PC-3 (cell line): ENCODE measurements around the gene TNS3. TPM values are rescaled to one million over a fixed set of nuclear protein-coding genes. Genes with fewer than 3 reads are reported as not detected.

Experiments
- ATAC-seq: fragments of 200-7000 bp; cut with Tn5 transposase; 2 replicates; pipeline ENCODE4 v1.9.1; 2020; ENCODE audit warnings: mild to moderate bottlenecking, moderate library complexity
- BruUV-seq: library from RNA; stranded (reverse); fragments of 400-500 nt; replicated peaks from 2 replicates; lab custom pipeline; 2021; lab: Mats Ljungman, UMichigan
- CTCF ChIA-PET: fragments of 300-600 bp; sonication (Branson Sonifier 250); formaldehyde crosslinking; loops from one replicate; lab custom pipeline; 2022; ENCODE audit warnings: antibody characterized with exemption; lab: Charles Lee
- POLR2A ChIA-PET: fragments of 300-600 bp; sonication (Branson Sonifier 250); formaldehyde crosslinking; loops from one replicate; lab custom pipeline; 2022; ENCODE audit warnings: antibody characterized with exemption; ENCODE audit not compliant: unreplicated experiment; lab: Charles Lee
- DNase-seq: peaks from one replicate; pipeline ENCODE4 v3.0.0-alpha.2; 2015
- H2AFZ ChIP-seq: fragments of 300-600 bp; sonication (generic); 2 replicates; pipeline ENCODE4 v1.6.0; 2016; ENCODE audit warnings: antibody characterized with exemption, low read length
- H3F3A ChIP-seq: fragments of 300-600 bp; sonication (generic); one replicate; pipeline ENCODE4 v1.6.0; 2017; ENCODE audit warnings: antibody characterized with exemption, low read length, control low read depth, mild to moderate bottlenecking; ENCODE audit not compliant: unreplicated experiment
- H3K27ac ChIP-seq: fragments of 300-600 bp; sonication (generic); 2 replicates; pipeline ENCODE4 v1.5.1; 2016; ENCODE audit warnings: mild to moderate bottlenecking, low read length
- H3K27me3 ChIP-seq: fragments of 300-600 bp; sonication (generic); 2 replicates; pipeline ENCODE4 v1.6.1; 2016; ENCODE audit warnings: low read length, mixed read lengths
- H3K36me3 ChIP-seq: fragments of 300-600 bp; sonication (generic); 2 replicates; pipeline ENCODE4 v1.6.1; 2016; ENCODE audit warnings: low read depth, mixed run types, low read length, mixed read lengths
- H3K4me1 ChIP-seq: fragments of 300-600 bp; sonication (generic); 2 replicates; pipeline ENCODE4 v1.5.1; 2016; ENCODE audit warnings: low read length; ENCODE audit not compliant: insufficient read depth
- H3K4me2 ChIP-seq: fragments of 300-600 bp; sonication (generic); 2 replicates; pipeline ENCODE4 v1.6.0; 2016; ENCODE audit warnings: low read length
- H3K4me3 ChIP-seq: fragments of 300-600 bp; sonication (generic); 2 replicates; pipeline ENCODE4 v1.5.1; 2016; ENCODE audit warnings: mild to moderate bottlenecking, low read length, mixed read lengths
- H3K79me2 ChIP-seq: fragments of 300-600 bp; sonication (generic); 2 replicates; pipeline ENCODE4 v1.6.1; 2017; ENCODE audit warnings: low read length, mixed read lengths
- H3K9ac ChIP-seq: fragments of 300-600 bp; sonication (generic); 2 replicates; pipeline ENCODE4 v1.6.0; 2016; ENCODE audit warnings: mild to moderate bottlenecking, low read length
- H3K9me2 ChIP-seq: fragments of 300-600 bp; sonication (generic); replicated peaks from 2 replicates; pipeline ENCODE4 v1.6.1; 2016; ENCODE audit warnings: mixed run types, low read length, mixed read lengths
- H3K9me3 ChIP-seq: fragments of 300-600 bp; sonication (generic); 2 replicates; pipeline ENCODE4 v1.6.1; 2016; ENCODE audit warnings: low read length, mixed read lengths
- H4K20me1 ChIP-seq: fragments of 300-600 bp; sonication (generic); 2 replicates; pipeline ENCODE4 v1.6.1; 2016; ENCODE audit warnings: low read length, mixed read lengths
- CTCF ChIP-seq: fragments of 300-600 bp; sonication (generic); conservative IDR thresholded peaks from 2 replicates; pipeline ENCODE4 v1.5.1; 2017; ENCODE audit warnings: antibody characterized with exemption, low read depth, mild to moderate bottlenecking, low read length
- EZH2 ChIP-seq: fragments of 300-600 bp; sonication (generic); IDR thresholded peaks from one replicate; pipeline ENCODE4 v1.6.1; 2017; ENCODE audit warnings: antibody characterized with exemption, mild to moderate bottlenecking, low read length; ENCODE audit not compliant: unreplicated experiment
- EZH2phosphoT487 ChIP-seq: fragments of 300-600 bp; sonication (generic); IDR thresholded peaks from 2 replicates; pipeline ENCODE4 v1.6.1; 2018; ENCODE audit warnings: mild to moderate bottlenecking, antibody characterized with exemption, low read length, borderline replicate concordance
- intact Hi-C: fragments of 100-400 bp; cut with micrococcal nuclease; formaldehyde crosslinking; loops from 2 replicates; pipeline ENCODE4 v1.9.0; 2023
- total RNA-seq: library from RNA; depleted of rRNA; stranded (reverse); fragments of >200 nt; gene quantifications from 2 replicates; pipeline ENCODE4 v1.2.3, GENCODE V29; 2014

TNS3 gene
- total RNA-seq, 1 experiment from 2014 or later, result 72.3 TPM

- no peaks in the 10 kb centered on the region for H3K4me1 ChIP-seq
- intact Hi-C loops, result no loop called here
- no peak for DNase-seq
These were observed 249.0 kb downstream of the TNS3 start for GRCh38 chr7:47332681-47333553.

GRCh38 chr7:47332213-47332612 is 249.7 kb downstream of the TNS3 start:
- POLR2A ChIA-PET, result no interaction called here
- TF ChIP-seq CTCF, result no peak
- TF ChIP-seq EZH2, result no peak
- no peak for TF ChIP-seq EZH2phosphoT487

More at GRCh38 chr7:47332681-47333553, 249.0 kb downstream of the TNS3 start:
- Histone ChIP-seq H4K20me1 (no peaks in the 10 kb centered on the region), H3K27me3 (no peaks in the 10 kb centered on the region), H3F3A (no peaks in the 10 kb centered on the region), H2AFZ (no peak overlapping the region), H3K27ac (no peak overlapping the region), H3K79me2 (no peaks in the 10 kb centered on the region), H3K9me2 (no peaks in the 10 kb centered on the region), H3K9ac (no peak overlapping the region), H3K36me3 (peaks cover 18% of the 10 kb centered on the region; the same call in 1 of the 2 replicates), H3K9me3 (no peaks in the 10 kb centered on the region), H3K4me3 (no peak overlapping the region), H3K4me2 (no peak overlapping the region)
- ATAC-seq, result no peak
- ChIA-PET CTCF (interaction anchor here (0.7 kb wide), 1 partner anchor 17 kb away, joined by 5 read pairs; no protein-coding TSS in a partner anchor), POLR2A (no interaction called here)
- TF ChIP-seq EZH2, result no peak
- TF ChIP-seq CTCF, result no peak
- no peak for TF ChIP-seq EZH2phosphoT487
- BruUV-seq, result no TSS peak

GRCh38 chr7:47331179-47331565 is 250.7 kb downstream of the TNS3 start:
- Histone ChIP-seq H3K9ac (no peak overlapping the region), H3K4me2 (no peak overlapping the region), H3K9me2 (no peaks in the 10 kb centered on the region), H2AFZ (no peak overlapping the region), H4K20me1 (no peaks in the 10 kb centered on the region), H3K79me2 (no peaks in the 10 kb centered on the region), H3K4me3 (no peak overlapping the region), H3K9me3 (no peaks in the 10 kb centered on the region), H3K27ac (no peak overlapping the region), H3K4me1 (no peaks in the 10 kb centered on the region), H3K36me3 (peaks cover 18% of the 10 kb centered on the region; the same call in 1 of the 2 replicates), H3K27me3 (no peaks in the 10 kb centered on the region), H3F3A (no peaks in the 10 kb centered on the region)
- ChIA-PET POLR2A (interaction anchor here (0.7 kb wide), 1 partner anchor 566 kb away, joined by 5 read pairs; no protein-coding TSS in a partner anchor), CTCF (no interaction called here)
- no TSS peak for BruUV-seq
- ATAC-seq (no peak), DNase-seq (no peak)
- no peak for TF ChIP-seq EZH2
- no peak for TF ChIP-seq EZH2phosphoT487
- no peak for TF ChIP-seq CTCF
- intact Hi-C loops, result no loop called here

More at GRCh38 chr7:47332213-47332612, 249.7 kb downstream of the TNS3 start:
- Histone ChIP-seq H3K4me1 (no peaks in the 10 kb centered on the region), H3K9me2 (no peaks in the 10 kb centered on the region), H3F3A (no peaks in the 10 kb centered on the region), H3K4me3 (no peak overlapping the region), H3K79me2 (no peaks in the 10 kb centered on the region), H4K20me1 (no peaks in the 10 kb centered on the region), H2AFZ (no peak overlapping the region), H3K27me3 (no peaks in the 10 kb centered on the region), H3K9ac (no peak overlapping the region), H3K36me3 (peaks cover 18% of the 10 kb centered on the region; the same call in 1 of the 2 replicates), H3K4me2 (no peak overlapping the region), H3K9me3 (no peaks in the 10 kb centered on the region), H3K27ac (no peak overlapping the region)
- no TSS peak for BruUV-seq
- DNase-seq (no peak), ATAC-seq (no peak)
- CTCF ChIA-PET, result no interaction called here
- intact Hi-C loops, result no loop called here
